Fibroblast of skin of left biceps (primary cell): ENCODE results near the gene DHH.

Experiments used
- DNase-seq, 2 experiments: peaks; one replicate each; pipeline ENCODE4 v3.0.0-alpha.2; 2013; ENCODE audit warnings: low read depth in 2 of 2

DHH gene

GRCh38 chr12:49050507-49051372, 43.9 kb downstream of the DHH start:
- no peak for DNase-seq

GRCh38 chr12:49049566-49050224, 44.9 kb downstream of the DHH start:
- DNase-seq: no peak

DNA sequence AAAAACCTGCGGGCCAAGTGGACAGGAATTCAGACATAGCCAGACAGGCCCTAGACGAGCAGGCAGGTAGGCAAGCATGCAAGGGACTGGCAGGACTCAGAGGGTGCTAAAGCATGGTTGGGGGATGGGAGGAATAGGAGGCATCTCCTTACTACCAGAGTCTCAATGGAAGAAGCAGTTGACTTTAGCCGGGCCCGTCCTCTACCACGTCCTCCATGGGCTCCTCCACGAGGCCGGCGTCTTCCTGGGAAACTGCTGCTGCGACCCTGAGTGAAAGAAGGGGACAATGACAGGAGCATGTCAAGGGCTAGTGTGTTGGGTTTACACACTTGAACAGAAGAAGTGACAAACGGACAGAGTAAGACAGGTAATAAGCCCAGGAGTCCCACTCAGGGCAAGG, 45.6 kb downstream of the DHH start:
- no peak for DNase-seq

GRCh38 chr12:49046129-49046895, 48.3 kb downstream of the DHH start:
- no peak for DNase-seq

DNA sequence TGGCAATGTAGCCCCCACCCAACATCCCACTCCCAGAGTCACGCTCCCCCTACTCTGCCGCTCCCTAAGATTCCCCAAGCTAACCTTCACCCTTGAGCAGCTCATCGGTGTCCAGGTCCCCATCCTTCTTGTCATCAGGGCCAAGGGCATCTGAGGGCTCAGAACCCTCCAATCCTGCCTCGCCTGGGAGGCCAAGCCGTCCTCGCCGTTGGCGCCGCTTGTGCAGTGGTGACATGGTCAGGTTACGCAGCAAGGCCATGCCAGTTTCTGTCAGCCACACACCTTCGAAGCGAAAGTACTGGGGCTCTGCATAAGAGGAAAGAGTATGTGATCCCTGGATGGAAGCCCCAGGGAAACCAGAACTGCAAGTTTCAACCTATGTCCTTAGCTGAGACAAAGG, 49.9 kb downstream of the DHH start:
- DNase-seq: no peak

DNA sequence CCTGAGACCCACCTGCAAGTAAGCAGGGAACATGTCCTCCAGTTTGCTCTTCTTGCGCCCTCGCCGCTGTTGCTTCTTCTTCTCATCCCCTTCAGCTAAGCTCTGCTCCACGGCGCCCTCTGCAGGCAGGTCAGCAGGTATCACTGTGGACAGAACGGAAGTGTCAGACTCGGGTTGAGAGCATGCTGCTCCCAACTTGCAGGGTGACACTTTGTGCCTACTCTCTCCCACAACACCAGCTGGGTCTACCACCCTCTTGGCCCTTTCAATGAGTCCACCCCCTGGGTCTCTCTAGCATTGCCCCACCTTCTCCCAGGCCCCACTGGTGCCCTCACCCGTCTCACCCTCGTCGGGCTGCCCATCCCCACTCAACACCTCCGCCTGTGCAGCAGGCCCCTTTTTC, 50.7 kb downstream of the DHH start:
- DNase-seq: no peak

GRCh38 chr12:49043241-49043640, 51.4 kb downstream of the DHH start:
- no peak for DNase-seq

DNA sequence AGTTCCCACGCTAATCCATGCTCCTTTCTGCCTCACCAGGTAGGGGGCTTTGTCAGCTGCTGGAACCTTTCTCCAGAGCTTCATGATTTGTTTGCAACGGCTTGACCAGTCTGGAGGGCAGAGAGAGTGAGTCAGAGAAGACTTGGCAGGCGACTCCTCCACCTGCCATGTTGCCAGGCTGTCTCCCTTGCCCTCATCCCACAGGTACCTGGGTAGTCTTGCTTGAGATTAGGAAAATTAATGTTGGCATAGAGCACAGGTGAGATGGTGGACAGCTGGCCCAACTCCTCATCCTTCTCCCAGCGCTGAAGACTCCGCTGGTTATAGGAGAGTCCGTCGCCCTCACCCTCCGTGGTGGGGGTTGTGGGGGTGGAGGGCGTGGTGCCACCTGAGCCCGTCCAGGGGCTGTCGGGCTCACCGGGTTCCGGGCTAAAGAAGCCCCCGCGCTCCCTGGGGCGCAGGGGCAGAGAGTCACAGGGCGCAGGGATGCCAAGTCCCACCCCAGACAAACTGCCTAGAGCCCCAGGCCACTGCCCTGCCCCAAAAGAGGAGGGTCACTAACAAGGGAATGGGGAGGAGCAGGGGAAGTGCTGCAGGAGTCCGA, 52.6 kb downstream of the DHH start:
- no peak for DNase-seq

DNA sequence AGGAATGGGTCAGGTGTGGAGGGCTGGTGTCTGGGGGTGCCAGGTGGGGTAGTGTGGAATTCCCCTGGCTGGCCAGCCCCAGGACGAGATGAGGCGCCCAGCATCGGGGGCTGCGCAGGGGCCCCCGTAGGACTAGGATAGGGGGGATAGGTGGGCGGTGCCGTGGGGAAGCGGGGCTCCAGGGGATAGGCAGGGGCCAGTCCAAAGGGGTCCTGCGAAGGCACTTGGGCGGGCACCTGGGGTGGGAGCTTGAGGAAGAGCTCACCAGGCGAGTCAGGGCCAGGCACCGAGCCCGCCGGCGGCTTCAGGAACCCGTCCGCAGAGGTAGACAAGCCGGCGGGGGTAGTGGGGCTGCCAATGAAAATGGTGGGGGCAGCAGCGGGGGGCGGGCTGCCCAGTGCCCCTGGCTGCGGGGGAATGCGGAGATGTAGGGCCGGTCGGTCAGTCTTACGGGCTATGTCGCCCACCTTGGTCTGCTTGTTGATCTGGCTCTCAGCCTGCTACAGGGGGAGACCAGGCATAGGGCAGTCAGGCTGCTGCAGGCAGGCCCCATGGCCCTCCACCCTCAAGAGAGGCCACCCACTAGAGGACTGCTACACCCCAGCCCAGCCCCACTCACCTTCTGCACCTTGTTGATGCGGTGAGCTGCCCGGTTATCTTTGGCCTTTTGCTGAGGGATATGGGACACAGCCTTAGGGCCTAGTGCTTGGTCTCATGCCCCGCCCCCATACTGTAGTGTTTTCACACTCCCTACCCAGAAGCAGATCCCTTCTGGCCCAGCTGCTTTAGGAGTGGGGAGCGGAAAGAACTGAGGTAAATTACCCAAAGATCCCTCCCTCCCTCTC, 53.3 kb downstream of the DHH start:
- no peak for DNase-seq

DNA sequence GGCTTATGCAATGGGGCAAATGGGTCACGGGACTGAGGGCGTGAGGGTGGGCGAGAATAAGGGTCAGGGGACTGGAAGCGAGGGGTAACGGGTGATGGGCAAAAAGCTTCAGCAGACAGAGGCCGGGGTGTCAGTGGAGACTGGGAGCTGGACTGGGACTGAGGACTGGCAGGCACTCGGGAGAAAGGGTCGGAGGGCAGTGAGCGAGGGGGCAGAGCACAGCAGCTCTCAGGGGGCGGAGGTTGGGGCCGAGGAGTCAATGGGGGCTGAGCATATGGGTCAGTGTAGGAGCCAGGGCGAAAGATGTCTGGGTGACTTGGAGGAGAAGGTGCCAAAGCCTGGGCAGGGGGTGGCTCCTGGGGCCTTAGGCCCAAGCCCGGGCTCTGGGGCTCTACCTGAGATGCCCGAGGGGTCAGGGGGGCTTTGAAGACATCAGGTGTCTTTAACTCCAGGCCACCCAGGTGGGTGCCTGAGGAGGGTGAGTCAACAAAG, 54.2 kb downstream of the DHH start:
- DNase-seq: no peak

- no peak for DNase-seq
Measured at GRCh38 chr12:49039421-49040363, 54.9 kb downstream of the DHH start.

- no peak for DNase-seq
Measured at GRCh38 chr12:49038291-49038955, 56.2 kb downstream of the DHH start.

GRCh38 chr12:49037947-49038237, 56.7 kb downstream of the DHH start:
- DNase-seq: no peak

- no peak for DNase-seq
Measured at GRCh38 chr12:49037111-49037946, 57.3 kb downstream of the DHH start.
